K562 (cell line): ENCODE results near the gene SUPT20H. TPM values are rescaled to one million over a fixed set of nuclear protein-coding genes. Genes with fewer than 3 reads are reported as not detected.

Source experiments
- ATAC-seq: fragments of 200-7000 bp; cut with Tn5 transposase; 3 replicates; pipeline ENCODE4 v1.9.1; 2020; ENCODE audit warnings: moderate library complexity
- BruUV-seq: library from RNA; stranded (reverse); fragments of 400-500 nt; replicated peaks from 2 replicates; lab custom pipeline; 2021; lab: Mats Ljungman, UMichigan
- CTCF ChIA-PET: fragments of 300-600 bp; formaldehyde crosslinking; extraction: SDS; loops from one replicate; lab custom pipeline; 2021; ENCODE audit warnings: low intra/inter-chr PET ratio; lab: Yijun Ruan, JAX
- POLR2A ChIA-PET: fragments of 300-600, 350-650 bp; sonication (Branson Sonifier 250); formaldehyde crosslinking; extraction: SDS; loops from one replicate; lab custom pipeline; 2021; ENCODE audit warnings: antibody characterized with exemption, inconsistent platforms; lab: Yijun Ruan, JAX
- DNase-seq, 4 experiments: peaks; one replicate each; pipeline versions ENCODE4 v3.0.0 to v3.0.0-alpha.2; 2011 to 2018; ENCODE audit warnings: low spot score in 3 of 4, mixed read lengths in 3 of 4; ENCODE audit errors: extremely low read depth in 1 of 4
- FAIRE-seq: peaks from 2 replicates; lab custom pipeline; 2011; peaks lifted over from hg19 to GRCh38; lab: Jason Lieb, UNC
- H2AFZ ChIP-seq: 2 replicates; pipeline ENCODE4 v1.6.0; 2011; ENCODE audit warnings: low read depth, low read length, control low read depth, inconsistent platforms
- H3K27ac ChIP-seq: fragments of 200-600 bp; 3 replicates; pipeline ENCODE4 v1.8.0; 2011; ENCODE audit warnings: low read depth, mild to moderate bottlenecking, control low read depth, inconsistent platforms, low read length, moderate library complexity, mixed read lengths; ENCODE audit errors: extremely low read depth
- H3K27me3 ChIP-seq, 2 experiments: fragments of 300-600 bp in 1 of 2; 2 replicates in 1 of 2; 3 replicates in 1 of 2; pipeline versions ENCODE4 v1.6.0 to v1.8.0; 2011; ENCODE audit warnings: inconsistent platforms in 2 of 2, low read length in 2 of 2, mild to moderate bottlenecking in 1 of 2, mixed read lengths in 1 of 2, moderate library complexity in 1 of 2; ENCODE audit not compliant: control insufficient read depth in 2 of 2, insufficient read depth in 2 of 2
- H3K36me3 ChIP-seq: fragments of 300-600 bp; 3 replicates; pipeline ENCODE4 v1.8.0; 2011; ENCODE audit warnings: mild to moderate bottlenecking, low read length, inconsistent platforms; ENCODE audit not compliant: control insufficient read depth, insufficient read depth
- H3K4me1 ChIP-seq, 2 experiments: fragments of 200-600 bp in 1 of 2; replicated peaks in 1 of 2; 2 replicates in 1 of 2; 3 replicates in 1 of 2; pipeline versions ENCODE4 v1.5.1 to v1.8.0; 2011; ENCODE audit warnings: inconsistent platforms in 2 of 2, low read length in 2 of 2, mild to moderate bottlenecking in 1 of 2, mixed read lengths in 1 of 2, moderate library complexity in 1 of 2; ENCODE audit not compliant: control insufficient read depth in 2 of 2, insufficient read depth in 2 of 2
- H3K4me2 ChIP-seq: 2 replicates; pipeline ENCODE4 v1.6.1; 2011; ENCODE audit warnings: low read length, control low read depth, inconsistent platforms, mixed read lengths; ENCODE audit not compliant: insufficient read depth
- H3K4me3 ChIP-seq: fragments of 200-600 bp; sonication (generic), shearing (Covaris generic); 2 replicates; pipeline ENCODE4 v1.5.1; 2016; ENCODE audit warnings: control low read depth, inconsistent platforms
- H3K79me2 ChIP-seq: fragments of 200-600 bp; 3 replicates; pipeline ENCODE4 v1.8.0; 2011; ENCODE audit warnings: low read length, inconsistent platforms; ENCODE audit not compliant: control insufficient read depth, insufficient read depth
- H3K9ac ChIP-seq, 2 experiments: 2 replicates each; pipeline versions ENCODE4 v1.6.0 to v1.6.1; 2011; ENCODE audit warnings: low read depth in 2 of 2, low read length in 2 of 2, control low read depth in 1 of 2, inconsistent platforms in 1 of 2, mild to moderate bottlenecking in 1 of 2, mixed read lengths in 1 of 2; ENCODE audit not compliant: insufficient read depth in 1 of 2
- H3K9me1 ChIP-seq: one replicate; pipeline ENCODE4 v1.6.0; 2011; ENCODE audit warnings: inconsistent platforms, mild to moderate bottlenecking, low read length, moderate library complexity; ENCODE audit not compliant: control insufficient read depth, insufficient read depth
- H3K9me3 ChIP-seq: replicated peaks from 2 replicates; pipeline ENCODE4 v1.5.1; 2011; ENCODE audit warnings: low read depth, low read length, inconsistent platforms; ENCODE audit not compliant: control insufficient read depth, insufficient read depth
- H4K20me1 ChIP-seq: replicated peaks from 2 replicates; pipeline ENCODE4 v1.6.1; 2011; ENCODE audit warnings: low read length, inconsistent platforms, mixed read lengths; ENCODE audit not compliant: control insufficient read depth, insufficient read depth
- C11orf30 ChIP-seq: fragments of 450-650 bp; IDR thresholded peaks from 2 replicates; pipeline ENCODE4 v1.6.1; 2016; ENCODE audit warnings: low read depth, mild to moderate bottlenecking
- FOXK1 ChIP-seq: sonication (generic); formaldehyde crosslinking; IDR thresholded peaks from 2 replicates; pipeline ENCODE4 v1.8.0; 2022; ENCODE audit warnings: missing genetic modification reagents, mild to moderate bottlenecking, borderline replicate concordance
- HEY1 ChIP-seq: fragments of 250-450 bp; sonication (Bioruptor Pico); IDR thresholded peaks from 2 replicates; pipeline ENCODE4 v1.5.0; 2020; ENCODE audit warnings: mild to moderate bottlenecking, moderate library complexity, borderline replicate concordance
- HNRNPK ChIP-seq: fragments of 200-400 bp; formaldehyde crosslinking; IDR thresholded peaks from one replicate; pipeline ENCODE4 v1.6.1; 2018; ENCODE audit warnings: mild to moderate bottlenecking, low read depth, low read length; ENCODE audit not compliant: poor library complexity, severe bottlenecking
- MBD2 ChIP-seq: sonication (generic); IDR thresholded peaks from 2 replicates; pipeline ENCODE4 v1.6.1; 2016; ENCODE audit warnings: low read depth, borderline replicate concordance
- MCM3 ChIP-seq: fragments of 450-650 bp; IDR thresholded peaks from 2 replicates; pipeline ENCODE4 v1.6.1; 2016
- NCOA1 ChIP-seq: fragments of 450-650 bp; IDR thresholded peaks from 2 replicates; pipeline ENCODE4 v1.6.1; 2016; ENCODE audit warnings: low read depth
- NCOA6 ChIP-seq: fragments of 450-650 bp; IDR thresholded peaks from 2 replicates; pipeline ENCODE4 v1.6.1; 2017; ENCODE audit warnings: mild to moderate bottlenecking
- SPI1 ChIP-seq: IDR thresholded peaks from 2 replicates; pipeline ENCODE4 v1.6.1; 2011; ENCODE audit warnings: low read depth, low read length, control low read depth, borderline replicate concordance
- ZNF143 ChIP-seq: sonication (generic); formaldehyde crosslinking; IDR thresholded peaks from 2 replicates; pipeline ENCODE4 v1.9.0; 2022; ENCODE audit warnings: mild to moderate bottlenecking, missing genetic modification reagents
- WGBS: fragments of 100-300 bp; shearing (Covaris generic); methylation state at CpG from one replicate; pipeline ENCODE4 v1.1.6; 2016; ENCODE audit warnings: low coverage, mixed read lengths; ENCODE audit not compliant: insufficient coverage; ENCODE audit errors: missing lambda C conversion rate; 5-methylcytosine and 5-hydroxymethylcytosine counted together
- in situ Hi-C: fragments of 300-500 bp; cut with MboI; formaldehyde crosslinking; loops from 4 replicates; pipeline ENCODE4 v1.15.0; 2018; ENCODE audit warnings: inconsistent platforms, mixed read lengths
- intact Hi-C: fragments of 100-400 bp; cut with micrococcal nuclease; formaldehyde crosslinking; loops from 2 replicates; pipeline ENCODE4 v1.14.2; 2022
- polyA plus RNA-seq, 8 experiments: library from polyadenylated mRNA; depleted of rRNA in 4 of 8; stranded (reverse) in 5 of 8; unstranded in 3 of 8; fragments of >200 nt; fragmentation: Nextera tagmentation in 2 of 8; fragmentation: Illumina TruSeq in 1 of 8; extraction: Ambion mirVana in 2 of 8; extraction: Trizol in 1 of 8; gene quantifications; 2 replicates each; pipeline versions ENCODE4 v1.2.1 to v1.2.3, GENCODE V29; 2011 to 2014; ENCODE audit warnings: inconsistent platforms in 1 of 8, missing spikeins in 1 of 8
- total RNA-seq, 7 experiments: library from RNA; depleted of rRNA in 6 of 7; stranded (reverse); fragments of >200 nt in 6 of 7; fragmentation: Illumina TruSeq in 2 of 7; extraction: Trizol in 2 of 7; gene quantifications; 2 replicates each; pipeline versions ENCODE4 v1.2.1 to v1.2.3, GENCODE V29; 2011 to 2021; ENCODE audit warnings: low replicate concordance in 1 of 7
- TF ChIP-seq, protein P1 (sequence below): fragments of 450-650 bp; IDR thresholded peaks from 2 replicates; pipeline ENCODE4 v1.7.0; 2016; ENCODE audit warnings: borderline replicate concordance
- TF ChIP-seq, protein P2 (sequence below): sonication (generic); IDR thresholded peaks from 2 replicates; pipeline ENCODE4 v1.6.1; 2016

Gene SUPT20H
- total and polyA plus RNA-seq, 9 of the 15 experiments (the other 6 are each of a cell fraction or from before 2014, with no cell fraction given): 11.4 to 71.8 (median 31.7) TPM

DNA sequence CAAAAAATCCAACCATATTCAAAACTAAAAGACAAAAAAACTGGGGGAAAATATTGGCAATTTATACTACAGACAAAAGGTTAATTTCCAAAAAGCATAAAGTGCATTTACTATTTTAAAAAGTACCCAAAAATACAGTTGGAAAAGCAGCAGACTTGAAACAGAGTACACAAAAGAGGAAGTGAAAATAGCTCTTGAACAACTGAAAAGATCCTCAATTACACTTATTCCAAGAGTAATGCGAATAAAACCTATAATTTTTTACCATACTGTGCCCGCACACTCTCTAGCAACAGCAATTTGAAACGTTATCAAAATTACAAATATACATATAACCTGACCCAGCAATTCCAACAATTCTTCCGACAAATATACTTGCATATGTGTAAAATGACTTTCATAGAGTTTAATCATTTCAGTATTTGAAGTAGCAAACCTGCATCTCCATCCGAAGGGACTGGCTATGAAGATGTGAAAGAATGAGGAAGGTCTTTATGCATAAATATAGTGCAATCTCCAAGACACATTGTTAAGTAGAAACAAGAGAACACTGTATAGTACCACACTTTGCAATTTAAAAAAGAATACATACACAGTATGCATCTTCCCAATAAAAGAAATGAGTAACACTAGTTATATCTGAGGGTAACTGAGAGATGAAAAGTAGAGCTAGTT is 85.7 kb downstream of the SUPT20H start:
- Histone ChIP-seq H3K27me3 (no peaks in the 10 kb centered on the region), H3K79me2 (no peaks in the 10 kb centered on the region), H3K36me3 (peaks cover 42% of the 10 kb centered on the region), H3K9me3 (no peaks in the 10 kb centered on the region), H2AFZ (no peak overlapping the region), H3K27ac (no peak overlapping the region), H3K9ac (no peak overlapping the region), H3K4me2 (no peak overlapping the region), H3K9me1 (no peaks in the 10 kb centered on the region)
- intact Hi-C loops: no loop called here
- WGBS: 94% methylated on average over 4 of the region's 5 CpGs
- FAIRE-seq (no peak), ATAC-seq (no peak)
- CTCF ChIA-PET: no interaction called here
- POLR2A ChIA-PET: interaction anchor here (1.1 to 1.2 kb wide), 2 partner anchors 9 to 13 kb away, joined by 3 read pairs; no protein-coding TSS in a partner anchor
- in situ Hi-C loops: no loop called here
- BruUV-seq: no TSS peak
- TF ChIP-seq HNRNPK: no peak
- peak; percentile 69 for TF ChIP-seq SPI1
- TF ChIP-seq, all 486 proteins: peak for 1
- Histone ChIP-seq H3K4me3 (no peak overlapping the region), H3K4me1 (no peaks in the 10 kb centered on the region), H4K20me1 (no peaks in the 10 kb centered on the region)
- DNase-seq: no peak

DNA sequence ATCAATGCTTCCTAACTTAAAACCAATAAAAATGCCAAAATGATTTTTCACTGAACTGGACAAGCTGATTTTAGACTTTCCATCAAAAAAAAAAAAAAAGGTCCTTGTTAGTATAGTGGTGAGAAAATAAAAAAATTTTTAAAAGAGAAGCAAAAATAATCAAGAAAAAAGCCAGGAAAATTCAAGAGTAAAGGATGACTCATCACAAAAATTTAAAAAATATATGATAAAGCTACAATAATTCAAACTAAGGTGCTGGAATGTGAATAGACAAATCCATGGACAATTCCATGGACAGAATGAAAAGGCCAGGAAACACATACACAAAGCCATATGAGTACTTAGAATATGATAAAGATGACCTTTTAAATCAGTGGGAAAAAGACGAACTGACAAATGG is 86.5 kb downstream of the SUPT20H start:
- in situ Hi-C loops (no loop called here), intact Hi-C loops (no loop called here)
- Histone ChIP-seq H3K4me2 (no peak overlapping the region), H4K20me1 (no peaks in the 10 kb centered on the region), H3K4me1 (no peaks in the 10 kb centered on the region), H3K79me2 (no peaks in the 10 kb centered on the region), H3K9me3 (no peaks in the 10 kb centered on the region), H3K27me3 (no peaks in the 10 kb centered on the region), H3K9me1 (no peaks in the 10 kb centered on the region), H3K27ac (no peak overlapping the region), H2AFZ (no peak overlapping the region), H3K9ac (no peak overlapping the region), H3K36me3 (peaks cover 49% of the 10 kb centered on the region), H3K4me3 (no peak overlapping the region)
- BruUV-seq: no TSS peak
- FAIRE-seq (no peak), DNase-seq (no peak), ATAC-seq (no peak)
- POLR2A ChIA-PET: interaction anchor here (1.2 kb wide), 1 partner anchor 14 kb away, joined by 3 read pairs; no protein-coding TSS in a partner anchor
- 83% methylated on average over 1 of the region's 1 CpG for WGBS
- CTCF ChIA-PET: no interaction called here
- no peak for TF ChIP-seq FOXK1 (CRISPR knock-in tag)
- TF ChIP-seq ZNF143: no peak
- no peak for TF ChIP-seq MCM3
- no peak for TF ChIP-seq HEY1
- no peak for TF ChIP-seq NCOA1
- no peak for TF ChIP-seq NCOA6
- TF ChIP-seq MBD2: no peak
- peak; percentile 48; the same call in 1 of the 2 replicates for TF ChIP-seq C11orf30
- TF ChIP-seq, protein P1, sequence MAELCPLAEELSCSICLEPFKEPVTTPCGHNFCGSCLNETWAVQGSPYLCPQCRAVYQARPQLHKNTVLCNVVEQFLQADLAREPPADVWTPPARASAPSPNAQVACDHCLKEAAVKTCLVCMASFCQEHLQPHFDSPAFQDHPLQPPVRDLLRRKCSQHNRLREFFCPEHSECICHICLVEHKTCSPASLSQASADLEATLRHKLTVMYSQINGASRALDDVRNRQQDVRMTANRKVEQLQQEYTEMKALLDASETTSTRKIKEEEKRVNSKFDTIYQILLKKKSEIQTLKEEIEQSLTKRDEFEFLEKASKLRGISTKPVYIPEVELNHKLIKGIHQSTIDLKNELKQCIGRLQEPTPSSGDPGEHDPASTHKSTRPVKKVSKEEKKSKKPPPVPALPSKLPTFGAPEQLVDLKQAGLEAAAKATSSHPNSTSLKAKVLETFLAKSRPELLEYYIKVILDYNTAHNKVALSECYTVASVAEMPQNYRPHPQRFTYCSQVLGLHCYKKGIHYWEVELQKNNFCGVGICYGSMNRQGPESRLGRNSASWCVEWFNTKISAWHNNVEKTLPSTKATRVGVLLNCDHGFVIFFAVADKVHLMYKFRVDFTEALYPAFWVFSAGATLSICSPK: no peak
- TF ChIP-seq, protein P2, sequence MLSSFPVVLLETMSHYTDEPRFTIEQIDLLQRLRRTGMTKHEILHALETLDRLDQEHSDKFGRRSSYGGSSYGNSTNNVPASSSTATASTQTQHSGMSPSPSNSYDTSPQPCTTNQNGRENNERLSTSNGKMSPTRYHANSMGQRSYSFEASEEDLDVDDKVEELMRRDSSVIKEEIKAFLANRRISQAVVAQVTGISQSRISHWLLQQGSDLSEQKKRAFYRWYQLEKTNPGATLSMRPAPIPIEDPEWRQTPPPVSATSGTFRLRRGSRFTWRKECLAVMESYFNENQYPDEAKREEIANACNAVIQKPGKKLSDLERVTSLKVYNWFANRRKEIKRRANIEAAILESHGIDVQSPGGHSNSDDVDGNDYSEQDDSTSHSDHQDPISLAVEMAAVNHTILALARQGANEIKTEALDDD: no peak
